HG03159 (cell line): Measurements from ENCODE around the gene SMG5.

ENCODE experiments used
- ATAC-seq: cut with Tn5 transposase; IDR thresholded peaks from one replicate; pipeline ENCODE4 v1.9.1; 2021; ENCODE audit warnings: mild to moderate bottlenecking, moderate library complexity; ENCODE audit not compliant: unreplicated experiment

Gene SMG5

GRCh38 chr1:156283521-156283920, 896 bp upstream of the SMG5 start:
- ATAC-seq, result no peak

- ATAC-seq, result peak; percentile 4
Observed at GRCh38 chr1:156281693-156282478, 739 bp downstream of the SMG5 start.

GRCh38 chr1:156281281-156281680, 1.3 kb downstream of the SMG5 start:
- peak; percentile 38 for ATAC-seq

- ATAC-seq, result no peak
Observed at GRCh38 chr1:156279837-156280236, 2.8 kb downstream of the SMG5 start.

- no peak for ATAC-seq
Observed at GRCh38 chr1:156276966-156277381, 5.7 kb downstream of the SMG5 start.

DNA sequence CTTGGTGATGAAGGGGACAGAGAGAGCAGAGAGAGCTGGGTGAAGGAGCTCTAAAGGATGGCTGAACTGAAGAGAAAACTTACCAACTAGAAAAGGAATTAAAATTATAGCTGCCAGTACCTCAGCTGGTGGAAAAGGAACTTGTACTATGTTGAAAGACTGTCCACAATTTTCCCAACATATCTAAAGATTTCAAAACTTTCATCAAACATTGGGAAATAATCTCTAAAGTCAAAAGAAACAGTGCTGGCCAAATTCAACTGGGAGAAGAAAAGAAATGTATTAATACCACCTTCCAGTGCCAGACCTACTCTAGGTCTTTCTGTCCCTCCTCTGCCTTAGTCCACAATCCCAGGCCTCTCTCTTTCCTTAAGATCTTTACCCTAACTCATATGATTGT, 6.1 kb downstream of the SMG5 start:
- ATAC-seq, result no peak

DNA sequence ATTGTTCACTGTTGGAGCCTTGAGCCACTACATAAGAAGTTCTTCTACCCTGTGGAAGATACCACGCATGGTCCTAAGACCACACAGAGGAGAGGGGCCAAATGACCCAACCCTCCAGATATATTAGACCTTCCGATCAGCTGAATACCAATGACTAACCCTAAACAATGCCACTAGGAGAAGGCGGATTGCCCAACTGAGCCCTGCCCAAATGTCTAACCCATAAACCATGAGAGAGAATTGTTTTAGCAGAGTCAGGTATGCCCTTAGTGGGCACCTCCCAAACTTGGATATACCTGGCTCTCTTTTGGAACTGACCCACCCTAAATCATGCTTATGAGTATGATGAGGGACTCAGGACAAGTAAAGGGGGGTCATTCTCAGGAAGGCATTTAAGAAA, 12.3 kb downstream of the SMG5 start:
- ATAC-seq, result no peak

- no peak for ATAC-seq
Observed at GRCh38 chr1:156268336-156268735, 14.3 kb downstream of the SMG5 start.

- ATAC-seq, result no peak
Observed at GRCh38 chr1:156266051-156266450, 16.6 kb downstream of the SMG5 start.

DNA sequence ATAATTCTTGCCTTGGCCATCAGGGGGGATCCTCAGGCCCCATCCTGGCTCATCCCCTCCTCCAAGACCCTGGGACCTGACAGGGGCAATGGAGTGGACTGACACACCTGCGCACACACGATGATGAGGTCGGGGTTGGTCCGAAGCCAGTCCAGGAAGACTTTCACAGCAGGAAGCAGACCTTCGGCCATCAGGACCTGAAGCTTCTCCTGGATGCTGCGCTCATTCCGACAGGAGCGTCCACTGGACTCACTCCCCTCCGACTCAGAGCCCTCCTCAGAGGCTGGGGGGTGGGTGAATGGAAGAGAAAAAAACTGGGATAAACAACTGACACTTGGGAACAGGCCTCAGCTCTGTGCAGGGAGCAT, 19.4 kb downstream of the SMG5 start:
- no peak for ATAC-seq

GRCh38 chr1:156262461-156263287, 20.0 kb downstream of the SMG5 start:
- no peak for ATAC-seq

DNA sequence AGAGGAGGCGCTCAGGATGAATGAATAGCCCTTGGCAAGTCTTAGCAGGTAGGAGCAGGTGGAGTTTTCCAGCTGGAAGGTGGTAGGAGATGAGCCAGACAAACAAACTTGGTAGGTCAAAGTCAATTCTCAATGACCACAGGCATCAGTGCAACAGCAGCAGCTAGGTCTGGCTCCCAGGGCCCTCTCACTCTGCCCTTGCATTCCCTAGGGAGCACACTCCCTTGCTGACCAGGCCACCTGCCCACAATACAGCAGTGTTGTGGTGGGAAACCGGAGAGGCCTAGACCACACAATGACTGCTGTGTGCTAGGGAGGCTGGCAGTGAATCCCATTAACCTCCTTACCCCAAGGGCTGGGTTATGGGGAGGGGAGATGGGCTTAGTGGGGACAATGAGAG, 21.7 kb downstream of the SMG5 start:
- ATAC-seq, result no peak

DNA sequence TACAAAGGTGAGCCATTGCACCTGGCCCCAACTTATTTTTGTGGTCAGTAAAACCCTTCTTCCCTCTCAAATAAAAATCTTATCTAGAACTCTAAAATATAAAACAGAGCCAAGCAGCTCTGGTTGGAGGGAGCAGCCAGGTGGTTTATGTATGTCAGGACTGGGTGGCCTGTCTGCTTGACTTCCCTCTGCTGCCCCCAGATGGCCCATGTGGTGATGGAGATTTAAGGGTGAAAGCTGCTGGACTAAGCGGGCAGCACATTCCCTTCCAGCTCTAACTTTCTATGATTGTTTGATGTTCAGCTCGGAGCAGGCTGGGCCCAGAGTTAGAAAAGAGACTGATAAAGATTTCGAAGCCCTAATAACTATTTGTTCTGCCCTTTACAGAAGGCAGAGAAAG, 22.8 kb downstream of the SMG5 start:
- ATAC-seq, result no peak

DNA sequence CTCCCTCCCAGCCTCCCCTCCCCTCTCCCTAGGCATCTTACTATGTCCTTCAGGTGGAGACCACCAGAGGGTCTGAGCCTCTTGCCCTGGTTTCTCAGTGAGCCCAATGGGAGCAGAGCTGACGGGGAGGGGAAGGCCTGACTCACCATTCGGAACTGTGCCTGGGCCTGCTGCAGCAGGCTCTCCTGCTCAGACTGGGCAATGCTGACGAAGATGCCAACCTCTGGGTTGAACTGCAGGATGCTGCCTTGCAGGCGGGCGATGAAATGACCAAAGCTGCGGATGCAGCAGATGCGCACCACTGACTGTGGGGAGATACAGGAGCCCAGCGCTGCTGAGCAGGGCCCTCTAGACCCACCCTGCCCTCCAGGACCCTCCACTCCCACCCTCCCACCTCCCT, 23.8 kb downstream of the SMG5 start:
- no peak for ATAC-seq

DNA sequence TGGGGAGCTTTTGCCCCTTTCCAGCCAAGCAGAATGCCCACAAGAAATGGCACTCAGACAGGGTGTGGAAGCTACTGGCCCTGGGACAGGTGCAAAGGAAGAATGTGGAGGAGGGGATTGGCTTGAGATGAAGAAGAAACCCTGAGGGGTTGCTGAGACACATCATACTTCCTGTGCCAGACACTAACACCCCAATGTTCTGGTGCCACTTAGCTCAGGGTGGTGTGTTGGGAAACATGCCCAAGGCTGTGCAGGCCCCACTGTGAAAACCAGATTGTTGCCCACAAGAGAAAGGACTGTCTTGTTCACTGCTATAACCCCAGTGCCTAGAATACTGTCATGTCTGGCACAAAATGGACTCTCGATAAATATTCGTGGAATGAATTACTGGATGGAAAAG, 24.9 kb downstream of the SMG5 start:
- no peak for ATAC-seq

DNA sequence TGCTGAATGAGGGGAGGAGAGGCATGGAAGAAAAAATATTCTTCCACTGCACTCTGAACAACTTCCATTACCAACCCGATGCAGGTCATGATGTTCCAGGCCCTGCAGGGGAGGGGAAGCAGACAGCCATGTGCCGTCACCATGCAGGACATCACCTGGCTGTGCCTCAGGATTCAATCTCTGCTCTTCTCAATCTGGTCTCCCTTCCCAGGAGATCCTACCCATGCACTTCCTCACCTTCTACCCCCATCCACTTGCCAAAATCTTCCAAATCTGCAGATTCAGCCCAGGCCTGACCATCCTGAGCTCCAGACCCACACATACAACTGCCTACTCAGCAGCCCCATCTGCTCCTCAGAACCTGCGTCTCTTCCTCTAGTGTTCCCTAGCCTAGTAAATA, 29.0 kb downstream of the SMG5 start:
- ATAC-seq, result no peak

GRCh38 chr1:156251527-156251926, 31.1 kb downstream of the SMG5 start:
- no peak for ATAC-seq

- ATAC-seq, result no peak
Observed at GRCh38 chr1:156249593-156249992, 33.0 kb downstream of the SMG5 start.

DNA sequence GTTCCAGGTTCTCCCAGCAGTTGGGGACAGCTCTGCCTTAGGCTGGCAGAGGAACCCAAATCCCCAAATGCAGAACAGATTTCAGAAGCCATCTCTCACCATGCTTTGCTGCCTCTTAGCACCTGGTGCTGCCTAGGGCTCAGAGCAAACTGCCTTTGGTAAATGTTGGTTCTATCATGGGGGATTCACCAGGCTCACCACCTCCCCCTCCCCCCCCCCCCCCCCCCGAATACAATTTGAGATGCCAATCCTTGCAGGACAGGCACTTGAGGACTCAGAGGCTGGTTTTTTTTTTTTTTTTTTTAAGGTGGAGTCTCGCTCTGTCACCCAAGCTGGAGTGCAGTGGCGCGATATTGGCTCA, 34.3 kb downstream of the SMG5 start:
- no peak for ATAC-seq

GRCh38 chr1:156247460-156248322, 34.9 kb downstream of the SMG5 start, which contains the start of gene PAQR6:
PAQR6 (minus strand) TSS chr1:156248056; CDS start chr1:156246731, 1,325 bp downstream.
- no peak for ATAC-seq

DNA sequence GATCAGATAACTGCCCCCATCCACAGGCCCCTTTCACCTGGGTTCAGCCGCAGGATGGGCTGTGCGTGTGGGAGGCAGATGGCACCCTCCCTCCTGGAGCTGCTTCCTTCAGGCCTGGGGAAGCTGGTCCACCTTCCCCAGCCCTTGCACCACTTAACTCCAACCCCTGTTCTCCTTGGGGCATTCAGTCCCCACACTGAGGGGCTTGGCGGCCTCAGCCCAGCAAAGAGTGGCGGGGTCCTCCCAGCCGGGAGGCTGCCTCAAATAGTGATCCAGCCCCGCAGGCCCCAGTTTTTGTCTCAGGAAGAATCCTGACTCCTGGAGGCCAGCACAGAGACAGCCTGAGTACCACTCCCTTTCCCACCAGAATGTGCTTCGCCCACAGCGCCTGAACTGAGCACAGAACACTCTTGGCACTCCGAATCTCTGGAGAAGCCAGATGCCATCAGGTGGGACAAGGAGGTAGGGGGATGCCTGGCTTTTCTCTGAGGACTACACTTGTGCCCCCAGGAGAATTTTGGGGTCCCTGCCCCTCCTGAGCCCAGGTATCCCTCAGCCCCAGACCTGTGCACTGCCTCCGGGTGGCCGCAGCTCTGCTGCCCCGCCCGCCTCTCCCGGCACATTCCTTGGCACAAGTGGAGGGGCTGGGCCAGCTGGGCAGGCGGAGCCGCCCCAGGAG, 35.7 kb downstream of the SMG5 start:
- no peak for ATAC-seq
